A549 (cell line): ENCODE data around the gene CD300E. TPM values are rescaled to one million over a fixed set of nuclear protein-coding genes. Genes with fewer than 3 reads are reported as not detected.

Experiments used
- ATAC-seq, 2 experiments: fragments of 200-7000 bp in 1 of 2; fragments of >200 bp in 1 of 2; cut with Nextera tagmentation in 1 of 2; cut with Tn5 transposase in 1 of 2; 3 replicates each; pipeline versions ENCODE4 v1.8.0 to v1.9.1; 2018 to 2020; ENCODE audit warnings: mild to moderate bottlenecking in 1 of 2, moderate library complexity in 1 of 2
- CTCF ChIA-PET: fragments of 300-600 bp; sonication (Branson Sonifier 250); formaldehyde crosslinking; extraction: SDS; loops from one replicate; lab custom pipeline; 2021; ENCODE audit warnings: antibody characterized with exemption, inconsistent platforms; lab: Yijun Ruan, JAX
- POLR2A ChIA-PET: fragments of 350-600 bp; formaldehyde crosslinking; extraction: SDS; loops from one replicate; lab custom pipeline; 2021; ENCODE audit warnings: antibody characterized with exemption, inconsistent platforms; lab: Yijun Ruan, JAX
- DNase-seq, 2 experiments: peaks; one replicate each; pipeline versions ENCODE4 v3.0.0 to v3.0.0-alpha.2; 2011 to 2016; ENCODE audit warnings: low read depth in 1 of 2, low spot score in 1 of 2
- FAIRE-seq: peaks from 2 replicates; lab custom pipeline; 2011; peaks lifted over from hg19 to GRCh38; lab: Jason Lieb, UNC
- H3K27ac ChIP-seq, 2 experiments: fragments of >200 bp; sonication (Bioruptor Twin); formaldehyde crosslinking; 3 replicates each; pipeline ENCODE4 v1.5.1; 2016 to 2017
- H3K4me1 ChIP-seq: fragments of >200 bp; sonication (Bioruptor Twin); formaldehyde crosslinking; 3 replicates; pipeline ENCODE4 v1.6.1; 2016
- H3K4me2 ChIP-seq: fragments of >200 bp; sonication (Bioruptor Twin); formaldehyde crosslinking; 3 replicates; pipeline ENCODE4 v1.6.1; 2016
- H3K4me3 ChIP-seq: fragments of >200 bp; sonication (Bioruptor Twin); formaldehyde crosslinking; 3 replicates; pipeline ENCODE4 v1.5.1; 2016
- H3K9me3 ChIP-seq: fragments of >200 bp; sonication (Bioruptor Twin); formaldehyde crosslinking; 3 replicates; pipeline ENCODE4 v1.6.1; 2016
- BHLHE40 ChIP-seq: IDR thresholded peaks from 2 replicates; pipeline ENCODE4 v1.6.1; 2012; ENCODE audit warnings: low read depth, low read length, inconsistent platforms
- CBX2 ChIP-seq: fragments of 200-600 bp; sonication (generic); IDR thresholded peaks from 2 replicates; pipeline ENCODE4 v1.6.1; 2016; ENCODE audit warnings: low read depth, mild to moderate bottlenecking, borderline replicate concordance
- CBX8 ChIP-seq: fragments of 200-600 bp; sonication (generic); IDR thresholded peaks from 2 replicates; pipeline ENCODE4 v1.6.1; 2016
- EHF ChIP-seq: fragments of 250-450 bp; sonication (Bioruptor Pico); IDR thresholded peaks from 2 replicates; pipeline ENCODE4 v1.5.0; 2020; ENCODE audit warnings: mild to moderate bottlenecking
- EHMT2 ChIP-seq: fragments of 200-600 bp; sonication (generic); IDR thresholded peaks from 2 replicates; pipeline ENCODE4 v1.6.1; 2016; ENCODE audit warnings: antibody characterized with exemption, low read depth, mild to moderate bottlenecking, moderate library complexity
- EP300 ChIP-seq, 2 experiments: fragments of >200 bp; sonication (Bioruptor Twin); formaldehyde crosslinking; IDR thresholded peaks; 2 replicates in 1 of 2; 3 replicates in 1 of 2; pipeline ENCODE4 v1.6.1; 2016 to 2017
- ESRRA ChIP-seq: fragments of 150-350 bp; IDR thresholded peaks from 2 replicates; pipeline ENCODE4 v1.6.1; 2014; ENCODE audit warnings: mild to moderate bottlenecking, low read length, borderline replicate concordance
- FOSL2 ChIP-seq, 2 experiments: fragments of 450-650 bp in 1 of 2; fragments of >200 bp in 1 of 2; sonication (Bioruptor Twin) in 1 of 2; formaldehyde crosslinking; IDR thresholded peaks; 2 replicates each; pipeline versions ENCODE4 v1.5.0 to v1.6.1; 2016 to 2020; ENCODE audit warnings: mild to moderate bottlenecking in 1 of 2, moderate library complexity in 1 of 2
- FOXS1 ChIP-seq: fragments of 250-450 bp; sonication (Bioruptor Pico); IDR thresholded peaks from 2 replicates; pipeline ENCODE4 v1.5.0; 2020; ENCODE audit warnings: mild to moderate bottlenecking, moderate library complexity
- HDAC2 ChIP-seq: fragments of 200-600 bp; sonication (generic); IDR thresholded peaks from 2 replicates; pipeline ENCODE4 v1.6.1; 2016
- HES2 ChIP-seq: fragments of >200 bp; sonication (Bioruptor Twin); formaldehyde crosslinking; IDR thresholded peaks from 2 replicates; pipeline ENCODE4 v1.6.1; 2016
- HEYL ChIP-seq: fragments of 250-450 bp; sonication (Bioruptor Pico); IDR thresholded peaks from 2 replicates; pipeline ENCODE4 v1.8.0; 2021; ENCODE audit warnings: mild to moderate bottlenecking, moderate library complexity
- HOXB5 ChIP-seq: fragments of 250-450 bp; sonication (Bioruptor Pico); IDR thresholded peaks from 2 replicates; pipeline ENCODE4 v1.5.0; 2020; ENCODE audit warnings: mild to moderate bottlenecking, moderate library complexity
- JUN ChIP-seq, 2 experiments: fragments of >200 bp; sonication (Bioruptor Twin); formaldehyde crosslinking; IDR thresholded peaks; 2 replicates in 1 of 2; 3 replicates in 1 of 2; pipeline ENCODE4 v1.6.1; 2016 to 2017
- JUNB ChIP-seq: fragments of >200 bp; sonication (Bioruptor Twin); formaldehyde crosslinking; IDR thresholded peaks from 2 replicates; pipeline ENCODE4 v1.6.1; 2016
- MAX ChIP-seq: IDR thresholded peaks from 2 replicates; pipeline ENCODE4 v1.6.1; 2012
- MAZ ChIP-seq: fragments of 150-350 bp; IDR thresholded peaks from 2 replicates; pipeline ENCODE4 v1.6.1; 2014; ENCODE audit warnings: antibody characterized with exemption, low read depth, low read length, borderline replicate concordance
- NR3C1 ChIP-seq: fragments of >200 bp; sonication (Bioruptor Twin); formaldehyde crosslinking; IDR thresholded peaks from 3 replicates; pipeline ENCODE4 v1.6.1; 2017
- PBX3 ChIP-seq: IDR thresholded peaks from 2 replicates; pipeline ENCODE4 v1.6.1; 2012
- PHF8 ChIP-seq: fragments of 200-600 bp; sonication (generic); IDR thresholded peaks from 2 replicates; pipeline ENCODE4 v1.6.1; 2016; ENCODE audit warnings: low read depth, mild to moderate bottlenecking, antibody characterized with exemption, moderate library complexity, borderline replicate concordance
- POLR2A ChIP-seq: IDR thresholded peaks from 2 replicates; pipeline ENCODE4 v1.6.1; 2012; ENCODE audit warnings: mild to moderate bottlenecking, low read length
- POLR2AphosphoS2 ChIP-seq: conservative IDR thresholded peaks from 2 replicates; pipeline ENCODE4 v1.6.1; 2012; ENCODE audit warnings: low read length, improper control_type of control experiment, inconsistent platforms
- REST ChIP-seq: fragments of 200-600 bp; sonication (generic); IDR thresholded peaks from 2 replicates; pipeline ENCODE4 v1.6.1; 2016; ENCODE audit warnings: antibody characterized with exemption, mild to moderate bottlenecking, moderate library complexity
- RFX5 ChIP-seq: fragments of 450-650 bp; IDR thresholded peaks from 2 replicates; pipeline ENCODE4 v1.7.1; 2014; ENCODE audit warnings: antibody characterized with exemption, mild to moderate bottlenecking, moderate library complexity
- RNF2 ChIP-seq: fragments of 200-600 bp; sonication (generic); IDR thresholded peaks from 2 replicates; pipeline ENCODE4 v1.6.1; 2016; ENCODE audit warnings: low read depth, mild to moderate bottlenecking, antibody characterized with exemption, moderate library complexity, borderline replicate concordance
- SMC3 ChIP-seq: fragments of >200 bp; sonication (Bioruptor Twin); formaldehyde crosslinking; IDR thresholded peaks from 3 replicates; pipeline ENCODE4 v1.6.1; 2018; ENCODE audit warnings: inconsistent platforms
- TFCP2L1 ChIP-seq: fragments of 250-450 bp; sonication (Bioruptor Pico); IDR thresholded peaks from 2 replicates; pipeline ENCODE4 v1.5.0; 2021; ENCODE audit warnings: mild to moderate bottlenecking
- TP53 ChIP-seq: fragments of 250-450 bp; sonication (Bioruptor Pico); IDR thresholded peaks from 2 replicates; pipeline ENCODE4 v1.5.0; 2021; ENCODE audit warnings: mild to moderate bottlenecking, moderate library complexity
- ZFP36 ChIP-seq: fragments of 450-650 bp; IDR thresholded peaks from 2 replicates; pipeline ENCODE4 v1.6.1; 2014; ENCODE audit warnings: borderline replicate concordance; ENCODE audit not compliant: partially characterized antibody
- ZSCAN20 ChIP-seq: fragments of 250-450 bp; sonication (Bioruptor Pico); IDR thresholded peaks from 2 replicates; pipeline ENCODE4 v1.8.0; 2022; ENCODE audit warnings: mild to moderate bottlenecking, moderate library complexity
- WGBS: methylation state at CpG from one replicate; pipeline ENCODE4 v1.1.6; 2017; ENCODE audit errors: missing lambda C conversion rate; 5-methylcytosine and 5-hydroxymethylcytosine counted together
- polyA plus RNA-seq, 4 experiments: library from polyadenylated mRNA; depleted of rRNA in 3 of 4; stranded (reverse); fragments of >200 nt; fragmentation: RNase III in 1 of 4; extraction: RNeasy Plus Mini Kit Qiagen cat#74134 plus additional on column Dnase treatment in 1 of 4; gene quantifications; 2 replicates in 3 of 4; 3 replicates in 1 of 4; pipeline ENCODE4 v1.2.3, GENCODE V29; 2011 to 2017

The CD300E gene
- polyA plus RNA-seq, 2 of the 4 experiments (the other 2 are of a cell fraction), result not detected

- no peaks in the 10 kb centered on the region for H3K9me3 ChIP-seq
- 37% methylated on average over 7 of the region's 7 CpGs for WGBS
- H3K4me3 ChIP-seq, result no peak overlapping the region
- POLR2A ChIA-PET, result no interaction called here
- no peak overlapping the region for H3K27ac ChIP-seq
- no peaks in the 10 kb centered on the region for H3K4me1 ChIP-seq
- TF ChIP-seq ZSCAN20 (CRISPR knock-in tag) (no peak), RNF2 (no peak), CBX8 (no peak), MAX (no peak), TP53 (CRISPR knock-in tag) (no peak), EHMT2 (no peak), CBX2 (no peak), HDAC2 (no peak), HOXB5 (CRISPR knock-in tag) (no peak), RFX5 (no peak), FOXS1 (no peak), PBX3 (no peak), HEYL (no peak), HES2 (no peak), ESRRA (no peak), NR3C1 (no peak), PHF8 (no peak), EP300 (IDR thresholded peaks at IDR 0.05) (no peak), REST (no peak), EHF (CRISPR knock-in tag) (no peak)
- DNase-seq (no peak), FAIRE-seq (no peak), ATAC-seq (no peak)
- H3K4me2 ChIP-seq, result no peak overlapping the region
- CTCF ChIA-PET, result interaction anchor here (0.9 to 4.5 kb wide), 8 partner anchors 9 to 255 kb away, joined by 3 to 25 read pairs (median 3); partner anchors contain the start of genes BTBD17 and CD300H
These were observed 6.8 kb downstream of the CD300E start for GRCh38 chr17:74616696-74617095.

GRCh38 chr17:74612046-74612445 lies 11.5 kb downstream of the CD300E start:
- ATAC-seq (no peak), FAIRE-seq (no peak), DNase-seq (no peak)
- POLR2A ChIA-PET, result no interaction called here
- 23% methylated on average over 6 of the region's 6 CpGs for WGBS
- H3K4me3 ChIP-seq, result no peak overlapping the region
- TF ChIP-seq SMC3 (no peak), JUNB (no peak), TFCP2L1 (CRISPR knock-in tag) (no peak), POLR2AphosphoS2 (no peak), FOSL2 (IDR thresholded peaks at IDR 0.05) (no peak), FOSL2 (CRISPR knock-in tag; IDR thresholded peaks at IDR 0.05) (no peak), ZFP36 (no peak), JUN (IDR thresholded peaks at IDR 0.05) (no peak), MAZ (no peak), CBX2 (no peak), EP300 (IDR thresholded peaks at IDR 0.05) (no peak), POLR2A (no peak), BHLHE40 (no peak), RFX5 (no peak)
- CTCF ChIA-PET, result interaction anchor here (1.3 to 4.1 kb wide), 7 partner anchors 9 to 156 kb away, joined by 4 to 24 read pairs (median 9); partner anchors contain the start of genes CD300H and RAB37
- H3K4me1 ChIP-seq, result no peaks in the 10 kb centered on the region
- no peak overlapping the region for H3K27ac ChIP-seq
- no peak overlapping the region for H3K4me2 ChIP-seq
- H3K9me3 ChIP-seq, result no peaks in the 10 kb centered on the region
